K562 (cell line): Measurements from ENCODE around the gene IPPK. TPM values are rescaled to one million over a fixed set of nuclear protein-coding genes. Genes with fewer than 3 reads are reported as not detected.

Experiments used
- ATAC-seq: fragments of 200-7000 bp; cut with Tn5 transposase; 3 replicates; pipeline ENCODE4 v1.9.1; 2020; ENCODE audit warnings: moderate library complexity
- BruUV-seq: library from RNA; stranded (reverse); fragments of 400-500 nt; replicated peaks from 2 replicates; lab custom pipeline; 2021; lab: Mats Ljungman, UMichigan
- CTCF ChIA-PET: fragments of 300-600 bp; formaldehyde crosslinking; extraction: SDS; loops from one replicate; lab custom pipeline; 2021; ENCODE audit warnings: low intra/inter-chr PET ratio; lab: Yijun Ruan, JAX
- POLR2A ChIA-PET: fragments of 300-600, 350-650 bp; sonication (Branson Sonifier 250); formaldehyde crosslinking; extraction: SDS; loops from one replicate; lab custom pipeline; 2021; ENCODE audit warnings: antibody characterized with exemption, inconsistent platforms; lab: Yijun Ruan, JAX
- DNase-seq, 4 experiments: peaks; one replicate each; pipeline versions ENCODE4 v3.0.0 to v3.0.0-alpha.2; 2011 to 2018; ENCODE audit warnings: low spot score in 3 of 4, mixed read lengths in 3 of 4; ENCODE audit errors: extremely low read depth in 1 of 4
- FAIRE-seq: peaks from 2 replicates; lab custom pipeline; 2011; peaks lifted over from hg19 to GRCh38; lab: Jason Lieb, UNC
- H2AFZ ChIP-seq: 2 replicates; pipeline ENCODE4 v1.6.0; 2011; ENCODE audit warnings: low read depth, low read length, control low read depth, inconsistent platforms
- H3K27ac ChIP-seq: fragments of 200-600 bp; 3 replicates; pipeline ENCODE4 v1.8.0; 2011; ENCODE audit warnings: low read depth, mild to moderate bottlenecking, control low read depth, inconsistent platforms, low read length, moderate library complexity, mixed read lengths; ENCODE audit errors: extremely low read depth
- H3K27me3 ChIP-seq, 2 experiments: fragments of 300-600 bp in 1 of 2; 2 replicates in 1 of 2; 3 replicates in 1 of 2; pipeline versions ENCODE4 v1.6.0 to v1.8.0; 2011; ENCODE audit warnings: inconsistent platforms in 2 of 2, low read length in 2 of 2, mild to moderate bottlenecking in 1 of 2, mixed read lengths in 1 of 2, moderate library complexity in 1 of 2; ENCODE audit not compliant: control insufficient read depth in 2 of 2, insufficient read depth in 2 of 2
- H3K36me3 ChIP-seq: fragments of 300-600 bp; 3 replicates; pipeline ENCODE4 v1.8.0; 2011; ENCODE audit warnings: mild to moderate bottlenecking, low read length, inconsistent platforms; ENCODE audit not compliant: control insufficient read depth, insufficient read depth
- H3K4me1 ChIP-seq, 2 experiments: fragments of 200-600 bp in 1 of 2; replicated peaks in 1 of 2; 2 replicates in 1 of 2; 3 replicates in 1 of 2; pipeline versions ENCODE4 v1.5.1 to v1.8.0; 2011; ENCODE audit warnings: inconsistent platforms in 2 of 2, low read length in 2 of 2, mild to moderate bottlenecking in 1 of 2, mixed read lengths in 1 of 2, moderate library complexity in 1 of 2; ENCODE audit not compliant: control insufficient read depth in 2 of 2, insufficient read depth in 2 of 2
- H3K4me2 ChIP-seq: 2 replicates; pipeline ENCODE4 v1.6.1; 2011; ENCODE audit warnings: low read length, control low read depth, inconsistent platforms, mixed read lengths; ENCODE audit not compliant: insufficient read depth
- H3K4me3 ChIP-seq: fragments of 200-600 bp; sonication (generic), shearing (Covaris generic); 2 replicates; pipeline ENCODE4 v1.5.1; 2016; ENCODE audit warnings: control low read depth, inconsistent platforms
- H3K79me2 ChIP-seq: fragments of 200-600 bp; 3 replicates; pipeline ENCODE4 v1.8.0; 2011; ENCODE audit warnings: low read length, inconsistent platforms; ENCODE audit not compliant: control insufficient read depth, insufficient read depth
- H3K9ac ChIP-seq, 2 experiments: 2 replicates each; pipeline versions ENCODE4 v1.6.0 to v1.6.1; 2011; ENCODE audit warnings: low read depth in 2 of 2, low read length in 2 of 2, control low read depth in 1 of 2, inconsistent platforms in 1 of 2, mild to moderate bottlenecking in 1 of 2, mixed read lengths in 1 of 2; ENCODE audit not compliant: insufficient read depth in 1 of 2
- H3K9me1 ChIP-seq: one replicate; pipeline ENCODE4 v1.6.0; 2011; ENCODE audit warnings: inconsistent platforms, mild to moderate bottlenecking, low read length, moderate library complexity; ENCODE audit not compliant: control insufficient read depth, insufficient read depth
- H3K9me3 ChIP-seq: replicated peaks from 2 replicates; pipeline ENCODE4 v1.5.1; 2011; ENCODE audit warnings: low read depth, low read length, inconsistent platforms; ENCODE audit not compliant: control insufficient read depth, insufficient read depth
- H4K20me1 ChIP-seq: replicated peaks from 2 replicates; pipeline ENCODE4 v1.6.1; 2011; ENCODE audit warnings: low read length, inconsistent platforms, mixed read lengths; ENCODE audit not compliant: control insufficient read depth, insufficient read depth
- CAMTA2 ChIP-seq: fragments of 250-450 bp; sonication (Bioruptor Pico); conservative IDR thresholded peaks from 2 replicates; pipeline ENCODE4 v1.5.1; 2022
- CTCF ChIP-seq, 3 experiments: IDR thresholded peaks in 2 of 3; conservative IDR thresholded peaks in 1 of 3; 2 replicates each; pipeline ENCODE4 v1.5.1; 2011 to 2012; ENCODE audit warnings: low read length in 3 of 3, mild to moderate bottlenecking in 3 of 3, control low read depth in 2 of 3, improper control_type of control experiment in 1 of 3, inconsistent platforms in 1 of 3, low read depth in 1 of 3, mixed read lengths in 1 of 3, moderate library complexity in 1 of 3; ENCODE audit not compliant: insufficient read depth in 2 of 3
- E2F6 ChIP-seq, 2 experiments: IDR thresholded peaks; 2 replicates each; pipeline ENCODE4 v1.6.1; 2011; ENCODE audit warnings: borderline replicate concordance in 1 of 2, control low read depth in 1 of 2, low read depth in 1 of 2, low read length in 1 of 2, mild to moderate bottlenecking in 1 of 2, mixed read lengths in 1 of 2, moderate library complexity in 1 of 2; ENCODE audit not compliant: insufficient read depth in 1 of 2, insufficient read length in 1 of 2, poor library complexity in 1 of 2, severe bottlenecking in 1 of 2; ENCODE audit errors: extremely low read depth in 1 of 2
- HMG20A ChIP-seq: fragments of 450-650 bp; formaldehyde crosslinking; conservative IDR thresholded peaks from 2 replicates; pipeline ENCODE4 v1.4.0; 2020; ENCODE audit warnings: mild to moderate bottlenecking, mixed read lengths
- MAX ChIP-seq: sonication (generic); formaldehyde crosslinking; IDR thresholded peaks from 2 replicates; pipeline ENCODE4 v1.9.0; 2022; ENCODE audit warnings: mild to moderate bottlenecking, missing genetic modification reagents
- NR0B1 ChIP-seq: fragments of 450-650 bp; IDR thresholded peaks from one replicate; pipeline ENCODE4 v1.6.1; 2018; ENCODE audit warnings: mild to moderate bottlenecking, moderate library complexity; ENCODE audit not compliant: partially characterized antibody
- PHF21A ChIP-seq: fragments of 450-650 bp; IDR thresholded peaks from 2 replicates; pipeline ENCODE4 v1.6.1; 2017; ENCODE audit warnings: low read depth, borderline replicate concordance
- PTTG1 ChIP-seq: fragments of 450-650 bp; IDR thresholded peaks from 2 replicates; pipeline ENCODE4 v1.6.1; 2016; ENCODE audit warnings: low read depth, mild to moderate bottlenecking, missing genetic modification characterization, missing compliant biosample characterization
- SMC3 ChIP-seq: conservative IDR thresholded peaks from 2 replicates; pipeline ENCODE4 v1.6.1; 2011; ENCODE audit warnings: low read depth, low read length, improper control_type of control experiment; ENCODE audit not compliant: insufficient read depth
- SRSF7 ChIP-seq: fragments of 200-400 bp; formaldehyde crosslinking; optimal IDR thresholded peaks from 2 replicates; pipeline ENCODE3; 2017; ENCODE audit warnings: mild to moderate bottlenecking, low read depth, low read length
- TSC22D4 ChIP-seq: fragments of 450-650 bp; IDR thresholded peaks from 2 replicates; pipeline ENCODE4 v1.6.1; 2016; ENCODE audit warnings: missing genetic modification characterization, missing biosample characterization, control low read depth
- ZFP36 ChIP-seq: fragments of 150-350 bp; IDR thresholded peaks from 2 replicates; pipeline ENCODE4 v1.6.1; 2018; ENCODE audit warnings: low read length, low read depth; ENCODE audit not compliant: partially characterized antibody
- ZNF197 ChIP-seq: fragments of 200-800 bp; sonication (Bioruptor generic); IDR thresholded peaks from 2 replicates; pipeline ENCODE4 v1.6.1; 2016; ENCODE audit warnings: low read depth, missing genetic modification characterization, missing compliant biosample characterization
- ZNF3 ChIP-seq: fragments of 250-450 bp; sonication (Bioruptor Pico); IDR thresholded peaks from 2 replicates; pipeline ENCODE4 v1.5.0; 2021; ENCODE audit warnings: mild to moderate bottlenecking, moderate library complexity
- ZSCAN29 ChIP-seq: fragments of 450-650 bp; IDR thresholded peaks from 2 replicates; pipeline ENCODE4 v1.6.1; 2017
- WGBS: fragments of 100-300 bp; shearing (Covaris generic); methylation state at CpG from one replicate; pipeline ENCODE4 v1.1.6; 2016; ENCODE audit warnings: low coverage, mixed read lengths; ENCODE audit not compliant: insufficient coverage; ENCODE audit errors: missing lambda C conversion rate; 5-methylcytosine and 5-hydroxymethylcytosine counted together
- in situ Hi-C: fragments of 300-500 bp; cut with MboI; formaldehyde crosslinking; loops from 4 replicates; pipeline ENCODE4 v1.15.0; 2018; ENCODE audit warnings: inconsistent platforms, mixed read lengths
- intact Hi-C: fragments of 100-400 bp; cut with micrococcal nuclease; formaldehyde crosslinking; loops from 2 replicates; pipeline ENCODE4 v1.14.2; 2022
- polyA plus RNA-seq, 8 experiments: library from polyadenylated mRNA; depleted of rRNA in 4 of 8; stranded (reverse) in 5 of 8; unstranded in 3 of 8; fragments of >200 nt; fragmentation: Nextera tagmentation in 2 of 8; fragmentation: Illumina TruSeq in 1 of 8; extraction: Ambion mirVana in 2 of 8; extraction: Trizol in 1 of 8; gene quantifications; 2 replicates each; pipeline versions ENCODE4 v1.2.1 to v1.2.3, GENCODE V29; 2011 to 2014; ENCODE audit warnings: inconsistent platforms in 1 of 8, missing spikeins in 1 of 8
- total RNA-seq, 7 experiments: library from RNA; depleted of rRNA in 6 of 7; stranded (reverse); fragments of >200 nt in 6 of 7; fragmentation: Illumina TruSeq in 2 of 7; extraction: Trizol in 2 of 7; gene quantifications; 2 replicates each; pipeline versions ENCODE4 v1.2.1 to v1.2.3, GENCODE V29; 2011 to 2021; ENCODE audit warnings: low replicate concordance in 1 of 7

The IPPK gene
- total and polyA plus RNA-seq, 9 of the 15 experiments (the other 6 are each of a cell fraction or from before 2014, with no cell fraction given), result 3.1 to 22.2 (median 11.2) TPM

- ATAC-seq (peak; percentile 95), DNase-seq (peak; percentile 34 to 64 (median 46)), FAIRE-seq (peak; percentile 49)
- BruUV-seq, result no TSS peak
- POLR2A ChIA-PET, result interaction anchor here (0.7 kb wide), 1 partner anchor 355 kb away, joined by 3 read pairs; no protein-coding TSS in a partner anchor
- 3% methylated on average over 3 of the region's 3 CpGs for WGBS
- H3K9me3 ChIP-seq, result 0 out of 2 replicates have a peak, but pooled peaks cover 2% of the 10 kb centered on the region
- CTCF ChIA-PET, result no interaction called here
- H3K27ac ChIP-seq, result no peak overlapping the region
- H3K9ac ChIP-seq, result no peak overlapping the region
- no peak overlapping the region for H3K4me3 ChIP-seq
- H3K36me3 ChIP-seq, result no peaks in the 10 kb centered on the region
- in situ Hi-C loops (no loop called here), intact Hi-C loops (no loop called here)
- H2AFZ ChIP-seq, result no peak overlapping the region
- H3K4me1 ChIP-seq, result no peaks in the 10 kb centered on the region; a peak in 1 of 5 replicates
- no peaks in the 10 kb centered on the region for H3K9me1 ChIP-seq
- H3K4me2 ChIP-seq, result no peak overlapping the region
- no peaks in the 10 kb centered on the region for H3K79me2 ChIP-seq
- TF ChIP-seq HMG20A (CRISPR knock-in tag), result no peak
- no peak for TF ChIP-seq CAMTA2 (CRISPR knock-in tag)
- TF ChIP-seq SRSF7, result no peak
- TF ChIP-seq SMC3, result 0 out of 2 replicates have a peak, but pooled peaks have one; percentile 16
- TF ChIP-seq PHF21A, result no peak
- TF ChIP-seq ZFP36, result no peak
- no peak for TF ChIP-seq NR0B1
- TF ChIP-seq ZNF197 (CRISPR knock-in tag), result no peak
- TF ChIP-seq TSC22D4 (tag), result no peak
- TF ChIP-seq ZNF3, result no peak
- no peak for TF ChIP-seq PTTG1 (tag)
- TF ChIP-seq E2F6 (IDR thresholded peaks at IDR 0.05; ENCODE audit: borderline replicate concordance in 1 of 2, extremely low read depth in 1 of 2, insufficient read depth in 1 of 2, insufficient read length in 1 of 2, low read depth in 1 of 2, low read length in 1 of 2, poor library complexity in 1 of 2, severe bottlenecking in 1 of 2), result peak in 1 of 2 experiments; percentile 27
- no peak for TF ChIP-seq ZSCAN29
- TF ChIP-seq CTCF (IDR thresholded peaks at IDR 0.05 in 2 of 3, conservative IDR thresholded peaks at IDR 0.05 in 1 of 3; ENCODE audit: insufficient read depth in 2 of 3, low read depth in 1 of 3, low read length in 3 of 3), result peak; percentile 47 to 58 (median 50); a peak in 5 of 6 replicates
- TF ChIP-seq MAX (CRISPR knock-in tag), result peak; percentile 67
- H4K20me1 ChIP-seq, result no peaks in the 10 kb centered on the region
- H3K27me3 ChIP-seq, result no peaks in the 10 kb centered on the region
Observed at GRCh38 chr9:92686954-92687353, 17.0 kb upstream of the IPPK start.
